KOPT-K1 (cell line): Measurements from ENCODE around the gene NKX2-3.

Experiments
- H3K27ac ChIP-seq: fragments of 200-600 bp; sonication (generic); 2 replicates; pipeline ENCODE4 v1.5.1; 2016; ENCODE audit warnings: antibody characterized with exemption, mild to moderate bottlenecking, low read depth, low read length; ENCODE audit not compliant: poor library complexity, severe bottlenecking
- H3K36me3 ChIP-seq: fragments of 200-600 bp; sonication (generic); 2 replicates; pipeline ENCODE4 v1.5.1; 2017; ENCODE audit warnings: antibody characterized with exemption, mild to moderate bottlenecking, low read length, moderate library complexity; ENCODE audit not compliant: insufficient read depth
- H3K9me3 ChIP-seq: fragments of 200-600 bp; sonication (generic); 2 replicates; pipeline ENCODE4 v1.5.1; 2017; ENCODE audit warnings: antibody characterized with exemption, low read length, mild to moderate bottlenecking; ENCODE audit not compliant: insufficient read depth, poor library complexity, severe bottlenecking

Gene NKX2-3

DNA sequence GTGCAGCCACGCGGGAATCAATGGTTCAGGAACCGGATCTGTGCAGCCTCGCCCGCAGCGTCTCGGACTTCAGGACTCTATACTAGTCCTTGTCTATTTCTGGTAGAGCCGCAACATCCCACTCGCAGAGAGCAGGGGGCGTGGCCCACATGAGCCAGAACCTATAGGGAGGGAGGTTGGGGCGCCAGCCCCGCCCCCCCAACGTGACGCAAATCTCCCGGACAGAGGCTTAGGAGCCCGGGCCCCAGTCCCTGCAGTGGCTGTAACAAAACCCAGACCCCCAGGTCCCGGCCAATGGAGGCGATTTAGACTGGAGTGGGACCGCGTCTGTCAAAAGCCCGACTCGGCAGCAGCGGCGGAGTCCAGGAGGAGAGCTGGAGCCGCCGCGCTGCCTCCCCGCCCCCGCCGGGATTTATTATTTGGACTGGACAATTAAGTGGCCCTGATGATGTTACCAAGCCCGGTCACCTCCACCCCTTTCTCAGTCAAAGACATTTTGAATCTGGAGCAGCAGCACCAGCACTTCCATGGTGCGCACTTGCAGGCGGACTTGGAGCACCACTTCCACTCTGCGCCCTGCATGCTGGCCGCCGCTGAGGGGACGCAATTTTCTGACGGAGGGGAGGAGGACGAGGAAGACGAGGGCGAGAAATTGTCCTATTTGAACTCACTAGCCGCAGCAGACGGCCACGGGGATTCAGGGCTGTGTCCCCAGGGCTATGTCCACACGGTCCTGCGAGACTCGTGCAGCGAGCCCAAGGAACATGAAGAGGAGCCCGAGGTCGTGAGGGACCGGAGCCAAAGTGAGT, at the start of gene NKX2-3:
Gene NKX2-3, plus strand, starts transcription at position 256 of the 809 bp plus-strand sequence. Its CDS starts 190 bp downstream, at position 446.
- Histone ChIP-seq H3K27ac (no peak within 1 kb of the TSS), H3K9me3 (peaks cover 8% of the 10 kb centered on the region), H3K36me3 (no peaks in the 10 kb centered on the region)

DNA sequence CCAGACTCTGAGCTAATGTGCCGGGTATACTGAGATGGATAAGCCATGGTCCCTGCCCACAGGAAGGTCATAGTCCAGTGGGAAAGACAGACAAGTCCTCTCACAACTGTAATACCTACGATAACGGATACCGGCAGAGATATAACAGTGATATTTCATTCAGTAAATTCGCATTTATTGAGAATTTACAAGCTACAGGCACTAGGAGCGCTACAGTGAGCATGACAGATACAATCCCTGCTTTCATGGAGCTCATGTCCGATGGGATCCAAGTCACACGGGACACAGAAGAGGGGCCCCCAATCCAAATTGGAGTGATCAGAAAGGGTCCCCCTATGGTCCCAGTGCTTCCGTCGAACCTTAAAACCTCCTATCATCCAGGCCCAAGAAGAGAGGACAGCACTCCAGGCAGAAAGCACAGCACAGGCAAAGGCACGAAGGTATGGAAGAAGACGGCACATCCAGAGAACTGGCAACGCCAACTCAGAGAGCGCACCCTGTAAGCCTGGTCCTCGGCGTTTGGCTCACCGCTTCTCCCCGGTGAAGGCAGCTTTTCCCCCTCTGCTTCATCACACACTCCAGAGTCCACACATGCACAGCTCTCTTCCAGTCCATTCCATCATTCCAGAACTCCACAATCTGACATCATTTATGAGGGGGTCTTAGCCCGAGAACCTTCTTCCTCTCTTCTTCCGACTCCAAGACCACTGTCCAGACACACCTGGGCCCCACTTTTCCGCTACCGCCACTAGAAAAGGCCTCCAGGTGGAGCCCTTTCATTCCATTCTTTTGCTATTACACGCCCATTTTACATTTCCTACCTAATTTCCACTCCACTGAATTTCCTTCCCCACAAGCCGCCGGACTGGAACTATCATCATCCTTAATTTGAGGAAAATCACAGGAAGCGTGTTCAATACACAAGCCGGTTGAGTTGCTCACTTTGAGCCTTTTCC, 47.8 kb upstream of the NKX2-3 start:
- no peak overlapping the region for H3K27ac ChIP-seq
- H3K9me3 ChIP-seq = peaks cover 3% of the 10 kb centered on the region
- no peaks in the 10 kb centered on the region for H3K36me3 ChIP-seq

- no peaks in the 10 kb centered on the region for H3K36me3 ChIP-seq
These were observed 45.5 kb upstream of the NKX2-3 start for GRCh38 chr10:99487125-99487807.

DNA sequence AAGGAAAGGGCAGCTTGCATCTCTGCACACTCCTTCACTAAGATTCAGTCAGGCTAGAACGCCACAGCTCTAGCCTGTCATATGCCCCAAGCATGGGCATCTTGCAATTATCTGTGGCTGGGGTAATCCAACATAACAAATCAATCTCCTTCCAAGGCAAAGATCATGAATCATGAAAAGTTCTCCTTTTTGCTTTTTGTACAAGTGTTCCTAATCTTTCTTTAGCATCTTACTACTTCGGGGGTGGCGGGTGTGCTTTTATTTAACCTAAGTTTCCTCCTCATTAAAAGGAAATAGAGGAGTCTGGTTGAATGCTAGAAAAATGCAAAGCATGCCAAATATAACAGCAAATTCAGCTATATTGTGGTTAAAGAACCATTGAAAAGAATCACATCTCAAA, 43.5 kb upstream of the NKX2-3 start:
- Histone ChIP-seq H3K27ac (no peak overlapping the region), H3K36me3 (no peaks in the 10 kb centered on the region), H3K9me3 (no peaks in the 10 kb centered on the region)

More at GRCh38 chr10:99487125-99487807, 45.5 kb upstream of the NKX2-3 start:
- no peak overlapping the region for H3K27ac ChIP-seq
- no peaks in the 10 kb centered on the region for H3K9me3 ChIP-seq

- no peaks in the 10 kb centered on the region for H3K9me3 ChIP-seq
- H3K36me3 ChIP-seq = no peaks in the 10 kb centered on the region
- no peak overlapping the region for H3K27ac ChIP-seq
These were observed 35.3 kb upstream of the NKX2-3 start for GRCh38 chr10:99497343-99498025.

DNA sequence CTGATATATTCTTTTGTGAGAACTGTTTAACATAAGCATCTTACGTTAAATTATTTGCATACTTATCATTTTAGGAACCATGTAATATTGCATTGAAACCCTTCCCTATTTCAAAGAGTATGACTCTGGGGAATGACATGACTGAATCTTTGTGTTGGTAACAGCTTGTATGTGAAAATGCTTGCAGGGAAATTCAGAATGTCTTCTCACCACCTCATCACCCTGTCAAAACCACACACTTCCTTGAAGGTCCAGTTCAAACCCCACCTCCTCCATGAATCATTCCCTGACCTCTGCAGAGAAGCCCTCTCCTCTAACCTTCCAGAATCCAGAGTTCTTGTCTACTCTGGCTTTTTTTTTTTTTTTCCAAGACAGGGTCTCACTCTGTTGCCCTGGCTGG, 26.3 kb upstream of the NKX2-3 start:
- H3K36me3 ChIP-seq = no peaks in the 10 kb centered on the region
- no peak overlapping the region for H3K27ac ChIP-seq
- H3K9me3 ChIP-seq = no peaks in the 10 kb centered on the region

DNA sequence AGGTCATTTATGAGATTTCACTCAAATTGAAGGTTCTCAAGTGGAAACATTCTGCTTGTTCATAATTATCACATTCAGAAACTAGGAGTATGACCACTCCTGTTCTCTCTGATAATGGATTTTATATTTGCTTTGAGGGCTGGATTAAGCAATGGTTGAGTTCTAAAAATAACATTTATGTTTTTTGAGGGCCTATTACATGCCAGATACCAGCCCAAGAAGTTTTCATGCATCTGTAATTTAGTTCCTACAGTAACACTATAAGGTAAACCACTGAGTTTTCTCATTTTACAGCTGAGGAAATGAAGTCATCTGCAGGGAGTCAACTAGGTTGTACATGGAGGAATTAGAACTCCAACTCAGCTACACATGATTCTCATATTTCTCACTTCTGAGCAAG, 25.5 kb upstream of the NKX2-3 start:
- Histone ChIP-seq H3K27ac (no peak overlapping the region), H3K36me3 (no peaks in the 10 kb centered on the region)

GRCh38 chr10:99513061-99513460, 19.7 kb upstream of the NKX2-3 start:
- Histone ChIP-seq H3K36me3 (no peaks in the 10 kb centered on the region), H3K27ac (no peak overlapping the region), H3K9me3 (no peaks in the 10 kb centered on the region)

More for the DNA sequence above, 25.5 kb upstream of the NKX2-3 start:
- no peaks in the 10 kb centered on the region for H3K9me3 ChIP-seq

GRCh38 chr10:99519690-99520039, 13.1 kb upstream of the NKX2-3 start:
- Histone ChIP-seq H3K27ac (no peak overlapping the region), H3K36me3 (no peaks in the 10 kb centered on the region), H3K9me3 (no peaks in the 10 kb centered on the region)

- no peak overlapping the region for H3K27ac ChIP-seq
- no peaks in the 10 kb centered on the region for H3K36me3 ChIP-seq
- H3K9me3 ChIP-seq = no peaks in the 10 kb centered on the region
These were observed 12.5 kb upstream of the NKX2-3 start for GRCh38 chr10:99520040-99520846.

- Histone ChIP-seq H3K27ac (no peak overlapping the region), H3K36me3 (no peaks in the 10 kb centered on the region), H3K9me3 (no peaks in the 10 kb centered on the region)
These were observed 11.6 kb upstream of the NKX2-3 start for GRCh38 chr10:99520847-99521764.

DNA sequence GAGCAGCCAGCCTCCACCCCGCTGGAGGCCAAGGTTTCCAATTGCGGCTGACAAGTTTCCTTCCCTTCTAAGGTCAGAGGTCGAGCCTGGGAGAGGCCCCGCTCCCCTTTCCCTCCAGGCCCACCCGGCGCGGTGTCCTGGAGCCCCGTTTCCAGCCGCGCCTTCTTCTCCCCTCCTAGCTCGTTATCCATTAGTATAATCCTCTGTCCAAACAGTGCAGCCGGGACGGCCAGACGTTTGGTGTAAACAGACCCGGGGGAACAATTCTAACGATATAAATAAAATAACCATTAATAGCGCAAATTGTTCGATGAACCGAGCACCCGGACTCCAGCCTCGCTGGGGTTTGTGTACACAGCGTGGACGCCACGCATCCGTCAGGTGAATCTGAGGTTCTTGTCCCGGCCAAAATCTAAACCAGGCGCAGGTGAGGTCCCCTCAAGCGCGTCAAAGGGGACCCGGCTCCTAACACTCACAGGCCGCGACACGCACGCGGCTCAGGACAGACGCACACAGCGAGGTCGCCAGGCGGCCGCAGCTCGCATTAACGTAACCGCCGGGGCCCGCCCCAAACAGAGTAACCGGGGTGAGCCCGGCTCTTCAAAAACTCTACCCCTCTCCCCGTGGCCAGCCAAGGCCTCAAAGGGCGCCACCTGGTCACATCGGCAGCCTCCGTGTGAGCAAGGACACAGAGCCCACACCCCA, 10.8 kb upstream of the NKX2-3 start:
- H3K27ac ChIP-seq = no peak overlapping the region
- no peaks in the 10 kb centered on the region for H3K36me3 ChIP-seq

More for the DNA sequence above, 10.8 kb upstream of the NKX2-3 start:
- H3K9me3 ChIP-seq = no peaks in the 10 kb centered on the region
